Measurements from ENCODE around the gene ACOT8. TPM values are rescaled to one million over a fixed set of nuclear protein-coding genes. Genes with fewer than 3 reads are reported as not detected.
A peak's percentile ranks its signal among the peaks of the same experiment; 100 is the strongest.

The ACOT8 gene
- total RNA-seq, 1 experiment from 2014 or later: 38.1 TPM

GRCh38 chr20:45905505-45906079, 48.4 kb upstream of the ACOT8 start:
- no peak overlapping the region for H3K27ac Mint-ChIP-seq
- ATAC-seq (no peak), DNase-seq (ENCODE audit: low spot score) (no peak)
- CTCF ChIA-PET: interaction anchor here (0.6 to 1.9 kb wide), 3 partner anchors 15 to 536 kb away, joined by 4 to 8 read pairs (median 7); partner anchors contain the start of genes CTSA and NEURL2
- H3K36me3 Mint-ChIP-seq: peaks cover 66% of the 10 kb centered on the region
- H3K27me3 Mint-ChIP-seq (ENCODE audit: low read depth): no peaks in the 10 kb centered on the region
- POLR2A ChIA-PET: interaction anchor here (1.9 kb wide), 1 partner anchor 28 kb away, joined by 5 read pairs; no protein-coding TSS in a partner anchor
- no peak for TF ChIP-seq ZNF219 (CRISPR knock-in tag; IDR thresholded peaks at IDR 0.05; ENCODE audit: borderline replicate concordance)
- TF ChIP-seq GABPB1 (CRISPR knock-in tag; IDR thresholded peaks at IDR 0.05): peak; percentile 38; the same call in 1 of the 2 replicates
- no peak for TF ChIP-seq CDX4 (CRISPR knock-in tag; IDR thresholded peaks at IDR 0.05; ENCODE audit: borderline replicate concordance)
- H3K4me3 Mint-ChIP-seq: no peak overlapping the region
- no peaks in the 10 kb centered on the region for H3K9me3 Mint-ChIP-seq
- H3K4me1 Mint-ChIP-seq: peaks cover 9% of the 10 kb centered on the region

- Mint-ChIP-seq H3K9me3 (no peaks in the 10 kb centered on the region), H3K27me3 (ENCODE audit: low read depth) (no peaks in the 10 kb centered on the region), H3K27ac (no peak overlapping the region), H3K4me1 (peaks cover 2% of the 10 kb centered on the region; the same call in 1 of the 2 replicates), H3K36me3 (peaks cover 60% of the 10 kb centered on the region), H3K4me3 (no peak overlapping the region)
- CTCF ChIA-PET: interaction anchor here (0.6 to 1.9 kb wide), 3 partner anchors 15 to 535 kb away, joined by 4 to 8 read pairs (median 7); partner anchors contain the start of genes CTSA and NEURL2
- TF ChIP-seq ZNF138 (CRISPR knock-in tag; conservative IDR thresholded peaks at IDR 0.05) (no peak), NFYB (CRISPR knock-in tag; conservative IDR thresholded peaks at IDR 0.05; ENCODE audit: low read depth) (no peak), EMX1 (CRISPR knock-in tag; IDR thresholded peaks at IDR 0.05) (no peak), SP1 (CRISPR knock-in tag; conservative IDR thresholded peaks at IDR 0.05) (no peak), ZNF232 (CRISPR knock-in tag; IDR thresholded peaks at IDR 0.05) (no peak), CREB1 (CRISPR knock-in tag; IDR thresholded peaks at IDR 0.05) (no peak), MLX (CRISPR knock-in tag; IDR thresholded peaks at IDR 0.05) (no peak), OVOL2 (CRISPR knock-in tag; IDR thresholded peaks at IDR 0.05; ENCODE audit: borderline replicate concordance) (no peak), ARID4B (CRISPR knock-in tag; IDR thresholded peaks at IDR 0.05; ENCODE audit: borderline replicate concordance) (no peak), JUN (CRISPR knock-in tag; IDR thresholded peaks at IDR 0.05) (no peak), GABPB1 (CRISPR knock-in tag; IDR thresholded peaks at IDR 0.05) (no peak), SOX15 (CRISPR knock-in tag; IDR thresholded peaks at IDR 0.05) (no peak), TEAD4 (CRISPR knock-in tag; IDR thresholded peaks at IDR 0.05) (no peak), ELF4 (CRISPR knock-in tag; IDR thresholded peaks at IDR 0.05; ENCODE audit: low read depth) (no peak)
- TF ChIP-seq, protein P1, sequence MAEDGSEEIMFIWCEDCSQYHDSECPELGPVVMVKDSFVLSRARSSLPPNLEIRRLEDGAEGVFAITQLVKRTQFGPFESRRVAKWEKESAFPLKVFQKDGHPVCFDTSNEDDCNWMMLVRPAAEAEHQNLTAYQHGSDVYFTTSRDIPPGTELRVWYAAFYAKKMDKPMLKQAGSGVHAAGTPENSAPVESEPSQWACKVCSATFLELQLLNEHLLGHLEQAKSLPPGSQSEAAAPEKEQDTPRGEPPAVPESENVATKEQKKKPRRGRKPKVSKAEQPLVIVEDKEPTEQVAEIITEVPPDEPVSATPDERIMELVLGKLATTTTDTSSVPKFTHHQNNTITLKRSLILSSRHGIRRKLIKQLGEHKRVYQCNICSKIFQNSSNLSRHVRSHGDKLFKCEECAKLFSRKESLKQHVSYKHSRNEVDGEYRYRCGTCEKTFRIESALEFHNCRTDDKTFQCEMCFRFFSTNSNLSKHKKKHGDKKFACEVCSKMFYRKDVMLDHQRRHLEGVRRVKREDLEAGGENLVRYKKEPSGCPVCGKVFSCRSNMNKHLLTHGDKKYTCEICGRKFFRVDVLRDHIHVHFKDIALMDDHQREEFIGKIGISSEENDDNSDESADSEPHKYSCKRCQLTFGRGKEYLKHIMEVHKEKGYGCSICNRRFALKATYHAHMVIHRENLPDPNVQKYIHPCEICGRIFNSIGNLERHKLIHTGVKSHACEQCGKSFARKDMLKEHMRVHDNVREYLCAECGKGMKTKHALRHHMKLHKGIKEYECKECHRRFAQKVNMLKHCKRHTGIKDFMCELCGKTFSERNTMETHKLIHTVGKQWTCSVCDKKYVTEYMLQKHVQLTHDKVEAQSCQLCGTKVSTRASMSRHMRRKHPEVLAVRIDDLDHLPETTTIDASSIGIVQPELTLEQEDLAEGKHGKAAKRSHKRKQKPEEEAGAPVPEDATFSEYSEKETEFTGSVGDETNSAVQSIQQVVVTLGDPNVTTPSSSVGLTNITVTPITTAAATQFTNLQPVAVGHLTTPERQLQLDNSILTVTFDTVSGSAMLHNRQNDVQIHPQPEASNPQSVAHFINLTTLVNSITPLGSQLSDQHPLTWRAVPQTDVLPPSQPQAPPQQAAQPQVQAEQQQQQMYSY (CRISPR knock-in tag; IDR thresholded peaks at IDR 0.05): no peak
- TF ChIP-seq, protein P2, sequence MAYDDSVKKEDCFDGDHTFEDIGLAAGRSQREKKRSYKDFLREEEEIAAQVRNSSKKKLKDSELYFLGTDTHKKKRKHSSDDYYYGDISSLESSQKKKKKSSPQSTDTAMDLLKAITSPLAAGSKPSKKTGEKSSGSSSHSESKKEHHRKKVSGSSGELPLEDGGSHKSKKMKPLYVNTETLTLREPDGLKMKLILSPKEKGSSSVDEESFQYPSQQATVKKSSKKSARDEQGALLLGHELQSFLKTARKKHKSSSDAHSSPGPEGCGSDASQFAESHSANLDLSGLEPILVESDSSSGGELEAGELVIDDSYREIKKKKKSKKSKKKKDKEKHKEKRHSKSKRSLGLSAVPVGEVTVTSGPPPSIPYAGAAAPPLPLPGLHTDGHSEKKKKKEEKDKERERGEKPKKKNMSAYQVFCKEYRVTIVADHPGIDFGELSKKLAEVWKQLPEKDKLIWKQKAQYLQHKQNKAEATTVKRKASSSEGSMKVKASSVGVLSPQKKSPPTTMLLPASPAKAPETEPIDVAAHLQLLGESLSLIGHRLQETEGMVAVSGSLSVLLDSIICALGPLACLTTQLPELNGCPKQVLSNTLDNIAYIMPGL (CRISPR knock-in tag; IDR thresholded peaks at IDR 0.05): no peak
- POLR2A ChIA-PET: interaction anchor here (1.9 kb wide), 1 partner anchor 29 kb away, joined by 5 read pairs; no protein-coding TSS in a partner anchor
- no peak for ATAC-seq
- DNase-seq (ENCODE audit: low spot score): no peak
Observed at GRCh38 chr20:45904583-45905504, 47.7 kb upstream of the ACOT8 start.
